ENCODE results near the gene CDC7. TPM values are rescaled to one million over a fixed set of nuclear protein-coding genes. Genes with fewer than 3 reads are reported as not detected.

Gene CDC7
- total and polyA plus RNA-seq, 8 donors = 6.3 to 25.3 (median 18.1) TPM

DNA sequence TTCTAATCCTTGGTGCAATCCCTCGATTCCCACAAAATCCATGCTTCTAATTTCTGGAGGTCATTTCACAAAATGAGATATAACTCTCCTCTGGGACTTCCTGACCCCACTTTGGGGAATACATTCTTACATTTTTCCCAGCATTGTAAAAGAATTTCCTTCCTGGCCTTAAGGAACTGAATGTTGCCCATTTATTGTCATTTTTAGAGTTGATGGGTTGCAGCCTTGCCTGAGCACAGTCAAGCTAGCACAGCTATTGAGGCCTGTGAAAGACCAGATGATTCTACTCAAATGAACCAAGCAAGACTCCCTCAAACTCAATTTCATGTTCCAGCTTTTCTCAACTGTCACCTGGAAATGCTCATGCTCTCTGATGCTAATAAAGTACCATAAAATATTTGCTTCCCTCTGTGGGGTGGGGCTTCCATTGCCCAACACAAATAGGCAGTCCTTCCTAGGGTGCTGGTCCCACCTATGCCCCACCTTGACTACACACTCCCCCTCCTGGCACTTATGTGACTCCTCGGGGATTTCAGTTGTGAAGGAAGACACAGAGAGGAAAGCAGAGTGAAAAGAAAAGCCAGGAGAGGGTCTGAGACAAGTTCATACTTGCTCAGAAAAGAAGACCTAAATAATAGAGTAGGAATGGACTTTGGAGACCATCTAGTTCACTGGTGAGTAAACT is 24.0 kb upstream of the CDC7 start:
- Histone ChIP-seq H3K27ac (no peak overlapping the region), H3K36me3 (no peaks in the 10 kb centered on the region), H3K4me1 (no peaks in the 10 kb centered on the region), H3K4me3 (no peak overlapping the region), H3K9me3 (no peaks in the 10 kb centered on the region), H3K27me3 (no peaks in the 10 kb centered on the region)
- TF ChIP-seq, protein P1, sequence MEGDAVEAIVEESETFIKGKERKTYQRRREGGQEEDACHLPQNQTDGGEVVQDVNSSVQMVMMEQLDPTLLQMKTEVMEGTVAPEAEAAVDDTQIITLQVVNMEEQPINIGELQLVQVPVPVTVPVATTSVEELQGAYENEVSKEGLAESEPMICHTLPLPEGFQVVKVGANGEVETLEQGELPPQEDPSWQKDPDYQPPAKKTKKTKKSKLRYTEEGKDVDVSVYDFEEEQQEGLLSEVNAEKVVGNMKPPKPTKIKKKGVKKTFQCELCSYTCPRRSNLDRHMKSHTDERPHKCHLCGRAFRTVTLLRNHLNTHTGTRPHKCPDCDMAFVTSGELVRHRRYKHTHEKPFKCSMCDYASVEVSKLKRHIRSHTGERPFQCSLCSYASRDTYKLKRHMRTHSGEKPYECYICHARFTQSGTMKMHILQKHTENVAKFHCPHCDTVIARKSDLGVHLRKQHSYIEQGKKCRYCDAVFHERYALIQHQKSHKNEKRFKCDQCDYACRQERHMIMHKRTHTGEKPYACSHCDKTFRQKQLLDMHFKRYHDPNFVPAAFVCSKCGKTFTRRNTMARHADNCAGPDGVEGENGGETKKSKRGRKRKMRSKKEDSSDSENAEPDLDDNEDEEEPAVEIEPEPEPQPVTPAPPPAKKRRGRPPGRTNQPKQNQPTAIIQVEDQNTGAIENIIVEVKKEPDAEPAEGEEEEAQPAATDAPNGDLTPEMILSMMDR (IDR thresholded peaks at IDR 0.05) = no peak
- intact Hi-C loops (cut with DNase I) = no loop called here
- ATAC-seq (no peak), DNase-seq (peak in 1 of 4 donors; percentile 6)

DNA sequence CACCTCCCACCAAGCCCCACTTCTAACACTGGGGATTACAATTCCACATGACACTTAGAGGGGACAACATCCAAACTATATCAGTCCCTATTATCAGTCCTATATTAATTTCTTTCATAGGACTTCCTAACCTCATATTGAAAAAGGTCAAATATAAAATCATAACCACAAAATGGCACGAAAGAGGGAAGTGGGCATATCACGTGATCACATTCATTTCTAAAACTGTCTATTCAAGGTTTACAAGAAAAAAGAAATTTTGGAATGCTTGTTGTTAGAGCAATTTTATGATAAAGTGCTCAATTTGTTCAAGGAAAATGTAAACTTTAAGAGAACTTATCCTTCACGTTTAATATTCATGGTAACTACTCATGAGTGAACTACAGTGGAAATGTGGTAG is 13.2 kb upstream of the CDC7 start:
- no peak overlapping the region for H3K27ac ChIP-seq
- ATAC-seq (no peak), DNase-seq (no peak)
- H3K9me3 ChIP-seq = peaks cover 0 to 11% of the 10 kb centered on the region in 2 donors
- H3K4me1 ChIP-seq = no peaks in the 10 kb centered on the region
- no peak overlapping the region for H3K4me3 ChIP-seq
- TF ChIP-seq, protein P1 (IDR thresholded peaks at IDR 0.05) = no peak
- intact Hi-C loops (cut with DNase I) = no loop called here
- H3K36me3 ChIP-seq = no peaks in the 10 kb centered on the region
- H3K27me3 ChIP-seq = no peaks in the 10 kb centered on the region

DNA sequence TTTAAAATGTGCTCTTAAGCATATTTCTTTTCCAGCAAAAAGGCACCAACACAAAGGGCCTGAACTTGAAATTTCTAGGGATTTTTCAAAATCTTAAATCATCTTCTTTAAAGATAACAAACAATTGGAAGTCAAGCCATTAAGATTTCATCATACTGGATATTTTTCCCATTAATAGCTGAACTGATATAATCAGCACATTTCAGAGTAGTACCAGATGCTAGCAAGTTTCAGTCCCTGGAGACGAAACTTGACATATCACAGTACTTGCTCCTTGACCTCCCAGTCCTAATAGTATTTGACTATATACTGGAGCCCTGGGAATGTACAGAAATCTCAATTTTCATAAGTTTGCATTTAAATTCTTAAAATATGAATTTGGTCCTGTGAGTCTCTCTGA is 10.2 kb upstream of the CDC7 start:
- no peak for ATAC-seq
- H3K4me1 ChIP-seq = no peaks in the 10 kb centered on the region

DNA sequence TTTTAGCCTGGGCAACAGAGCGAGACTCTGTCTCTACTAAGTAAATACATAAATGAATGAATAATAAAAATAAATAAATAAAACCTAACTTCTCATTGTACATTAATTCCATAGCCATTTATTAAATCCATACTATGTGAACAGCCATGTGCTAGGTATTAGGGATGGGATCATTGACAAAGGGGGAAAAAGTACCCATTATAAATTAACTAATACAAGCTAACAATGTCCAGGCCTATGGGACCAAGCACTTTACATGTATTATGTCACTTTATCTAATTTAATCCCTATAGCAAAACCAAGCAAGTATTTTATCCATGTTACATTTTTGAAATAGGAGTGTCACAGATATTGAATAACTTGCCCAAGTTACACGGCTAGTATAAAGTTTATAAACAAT is 2.6 kb upstream of the CDC7 start:
- H3K4me1 ChIP-seq = peaks cover 0 to 26% of the 10 kb centered on the region in 2 donors
- intact Hi-C loops (cut with DNase I) = no loop called here

More for the DNA sequence above, 10.2 kb upstream of the CDC7 start:
- Histone ChIP-seq H3K27me3 (no peaks in the 10 kb centered on the region), H3K9me3 (no peaks in the 10 kb centered on the region), H3K27ac (no peak overlapping the region), H3K36me3 (no peaks in the 10 kb centered on the region), H3K4me3 (no peak overlapping the region)
- intact Hi-C loops (cut with DNase I) = no loop called here
- DNase-seq = no peak
- TF ChIP-seq, protein P1 (IDR thresholded peaks at IDR 0.05) = no peak

DNA sequence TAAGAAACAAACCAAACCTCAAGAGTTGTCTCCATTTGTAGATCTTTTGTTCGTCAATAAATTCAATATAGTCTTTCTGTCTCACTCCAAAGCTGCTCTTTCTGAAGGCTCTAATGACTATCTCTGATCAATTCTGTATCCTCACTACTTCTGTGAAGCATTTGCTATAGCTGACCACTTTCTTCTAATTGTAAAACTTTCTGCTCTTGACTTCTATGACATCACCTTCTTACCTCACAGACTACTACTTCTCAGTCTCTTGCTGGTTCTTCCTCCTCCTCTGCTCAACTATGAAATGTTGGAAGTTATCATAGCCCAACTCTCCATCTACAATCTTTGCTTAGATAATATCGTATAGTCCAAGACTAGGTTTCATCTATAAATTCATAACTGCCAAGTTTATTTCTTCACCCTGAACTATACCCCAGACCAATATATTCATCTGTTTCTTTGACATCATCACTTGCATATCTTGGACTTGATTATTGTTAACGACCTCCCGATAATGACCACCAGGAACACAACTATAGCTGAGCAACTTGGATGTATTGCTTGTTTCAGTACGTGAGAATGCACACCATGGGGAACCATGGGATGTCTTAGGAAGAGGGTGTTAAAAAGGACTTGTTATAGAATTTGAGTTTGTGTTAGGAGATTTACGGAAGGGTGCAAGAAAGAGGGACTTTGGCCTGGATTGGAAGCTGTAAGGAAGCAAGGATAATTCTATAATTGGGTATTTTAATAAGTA is 2.0 kb upstream of the CDC7 start:
- no peaks in the 10 kb centered on the region for H3K9me3 ChIP-seq
- H3K27ac ChIP-seq = no peak overlapping the region
- H3K4me3 ChIP-seq = no peak overlapping the region
- no peaks in the 10 kb centered on the region for H3K27me3 ChIP-seq
- H3K36me3 ChIP-seq = no peaks in the 10 kb centered on the region
- TF ChIP-seq, protein P1 (IDR thresholded peaks at IDR 0.05) = no peak
- DNase-seq (no peak), ATAC-seq (no peak)
- peaks cover 0 to 27% of the 10 kb centered on the region in 2 donors for H3K4me1 ChIP-seq
- intact Hi-C loops (cut with DNase I) = no loop called here

More for the DNA sequence above, 2.6 kb upstream of the CDC7 start:
- ATAC-seq (no peak), DNase-seq (no peak)
- H3K36me3 ChIP-seq = no peaks in the 10 kb centered on the region
- TF ChIP-seq, protein P1 (IDR thresholded peaks at IDR 0.05) = no peak
- no peaks in the 10 kb centered on the region for H3K27me3 ChIP-seq
- H3K9me3 ChIP-seq = no peaks in the 10 kb centered on the region
- H3K4me3 ChIP-seq = no peak overlapping the region
- no peak overlapping the region for H3K27ac ChIP-seq
